Measurements from ENCODE around the gene CRYBB2. TPM values are rescaled to one million over a fixed set of nuclear protein-coding genes. Genes with fewer than 3 reads are reported as not detected.
"Not testable (repeated sequence)": the region's sequence is repeated elsewhere in the genome, so short reads cannot be mapped to it uniquely, and the experiment has no call there.

The CRYBB2 gene
- polyA plus RNA-seq, 1 donor = not detected

GRCh38 chr22:25233706-25234105 lies 14.3 kb downstream of the CRYBB2 start:
- DNase-seq (ENCODE audit: low read depth) = not testable (repeated sequence)

DNA sequence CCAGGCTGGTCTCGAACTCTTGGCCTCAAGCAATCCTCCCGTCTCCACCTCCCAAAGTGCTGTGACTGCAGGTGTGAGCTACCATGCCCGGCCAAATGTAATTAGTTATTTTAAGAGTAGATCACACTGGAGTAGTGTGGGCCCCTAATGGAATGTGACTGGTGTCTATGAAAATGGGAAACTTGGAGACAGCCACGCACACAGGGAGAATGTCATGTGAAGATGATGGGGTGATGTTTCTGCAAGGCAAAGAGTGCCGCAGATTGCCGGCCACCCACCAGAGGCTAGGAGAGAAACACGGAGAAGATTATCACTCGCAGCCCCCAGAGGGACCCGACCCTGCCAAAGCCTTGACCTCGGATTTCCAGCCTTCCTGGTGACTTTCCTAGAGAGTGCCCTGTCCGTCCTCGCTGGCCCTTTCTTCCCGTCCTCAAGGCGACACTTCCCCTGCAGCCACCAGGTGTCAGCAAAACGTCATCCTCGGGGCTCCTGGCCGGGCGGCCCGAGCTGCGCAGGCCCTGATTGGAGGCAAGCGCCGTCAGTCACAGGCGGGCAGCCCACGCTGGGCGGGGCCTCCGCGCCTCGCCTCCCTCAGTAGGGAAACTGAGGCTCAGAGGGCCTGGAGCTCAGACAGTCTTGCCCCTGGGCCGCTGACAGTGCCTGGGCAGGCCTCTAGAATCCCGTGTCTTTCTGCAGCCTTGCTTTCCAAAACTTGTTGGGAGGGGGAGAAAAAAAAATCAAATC lies 16.3 kb downstream of the CRYBB2 start:
- DNase-seq (ENCODE audit: low read depth) = peak; percentile 29

DNA sequence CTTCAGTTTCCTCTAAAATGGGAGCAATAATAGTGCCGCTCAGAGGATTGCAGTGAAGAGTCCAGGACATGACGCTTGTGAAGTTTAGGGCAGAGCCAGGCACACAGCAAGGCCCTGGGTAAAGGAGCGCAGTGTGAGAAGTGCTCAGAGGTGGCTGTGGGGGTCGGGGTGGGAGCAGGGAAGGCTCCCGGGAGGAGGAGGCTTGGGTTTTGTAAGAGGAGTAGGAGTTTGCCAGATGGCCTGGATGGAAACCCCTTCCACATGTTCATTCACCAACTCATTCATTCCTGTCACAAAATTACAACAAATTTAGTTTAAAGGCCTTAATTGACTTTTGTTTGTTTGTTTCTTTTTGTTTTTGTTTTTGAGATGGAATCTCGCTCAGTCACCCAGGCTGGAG lies 17.0 kb downstream of the CRYBB2 start:
- DNase-seq (ENCODE audit: low read depth) = no peak

- DNase-seq (ENCODE audit: low read depth) = no peak
Measured at GRCh38 chr22:25237503-25237902, 18.1 kb downstream of the CRYBB2 start.

DNA sequence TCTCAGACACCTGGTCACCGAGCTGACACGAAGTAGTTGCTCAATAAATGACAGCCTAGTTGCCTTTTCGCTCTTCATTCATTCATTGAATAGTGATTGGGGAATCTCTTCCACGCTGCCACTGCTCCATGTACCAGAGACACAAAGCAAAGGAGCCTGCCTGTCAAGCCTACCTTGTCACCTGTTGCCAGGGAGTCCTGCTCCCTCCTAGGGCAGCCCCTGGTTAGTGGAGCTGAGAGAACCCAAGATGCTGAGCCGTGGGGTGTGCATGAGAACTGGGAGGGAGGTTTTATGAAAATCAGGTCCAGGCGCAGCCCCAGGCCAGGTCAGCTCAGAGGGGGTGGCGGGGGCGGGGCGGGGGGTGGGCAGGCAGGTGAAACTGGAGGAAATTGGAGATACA lies 18.6 kb downstream of the CRYBB2 start:
- not testable (repeated sequence) for DNase-seq (ENCODE audit: low read depth)

DNA sequence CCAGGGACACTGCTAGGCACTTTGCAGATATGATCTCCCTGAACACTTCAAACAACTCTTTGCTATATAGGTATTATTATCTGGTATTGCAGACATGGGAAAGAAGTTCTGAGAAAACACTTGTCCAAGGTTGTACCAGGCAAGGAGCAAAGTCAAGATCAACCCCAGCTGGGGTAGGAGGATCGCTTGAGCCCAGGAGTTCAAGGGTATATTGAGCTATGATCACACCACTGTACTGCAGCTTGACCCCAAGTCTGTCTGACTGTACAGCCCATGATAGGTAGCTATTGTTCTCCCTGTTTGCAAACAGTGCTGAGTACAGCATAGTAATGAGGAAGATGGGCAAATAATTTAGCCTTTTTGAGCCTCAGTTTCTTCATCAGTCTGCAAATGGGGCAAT lies 35.7 kb downstream of the CRYBB2 start:
- not testable (repeated sequence) for DNase-seq (ENCODE audit: low read depth)

DNA sequence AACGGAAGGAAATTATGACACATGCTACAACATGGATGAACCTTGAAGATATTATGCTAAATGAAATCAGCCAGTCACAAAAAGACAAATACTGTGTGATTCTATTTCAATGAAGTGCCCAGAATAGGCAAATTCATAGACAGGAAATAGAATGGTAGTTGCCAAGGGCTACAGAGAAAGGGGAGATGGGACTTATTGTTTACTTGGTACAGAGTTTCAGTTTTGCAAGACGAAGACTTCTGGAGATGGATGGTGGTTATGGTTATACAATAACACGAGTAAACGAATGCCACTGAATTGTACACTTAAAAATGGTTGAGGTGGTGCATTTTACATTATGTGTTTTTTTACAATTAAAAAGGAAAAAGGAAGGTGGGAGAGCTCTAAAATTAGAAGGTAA lies 48.1 kb downstream of the CRYBB2 start:
- DNase-seq (ENCODE audit: low read depth) = not testable (repeated sequence)

GRCh38 chr22:25268902-25269301 lies 49.5 kb downstream of the CRYBB2 start:
- not testable (repeated sequence) for DNase-seq (ENCODE audit: low read depth)

DNA sequence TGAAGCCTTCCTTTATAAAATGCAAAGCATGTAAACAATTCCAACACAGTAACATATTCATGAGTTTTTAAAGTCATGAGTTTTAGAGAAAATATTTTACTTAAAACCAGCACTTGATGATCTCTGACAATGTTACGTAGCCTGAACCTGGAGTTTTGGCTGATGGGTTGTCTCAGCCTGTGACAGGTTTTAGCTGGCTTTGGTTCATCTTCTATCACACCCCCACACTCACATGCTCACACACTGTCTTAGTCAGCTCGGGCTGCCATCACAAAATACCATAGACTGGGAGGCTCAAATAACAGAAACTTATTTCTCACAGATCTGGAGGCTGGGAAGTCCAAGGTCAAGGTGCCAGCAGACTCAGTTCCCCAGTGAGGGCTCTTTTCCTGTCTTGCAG lies 50.6 kb downstream of the CRYBB2 start:
- DNase-seq (ENCODE audit: low read depth) = not testable (repeated sequence)

DNA sequence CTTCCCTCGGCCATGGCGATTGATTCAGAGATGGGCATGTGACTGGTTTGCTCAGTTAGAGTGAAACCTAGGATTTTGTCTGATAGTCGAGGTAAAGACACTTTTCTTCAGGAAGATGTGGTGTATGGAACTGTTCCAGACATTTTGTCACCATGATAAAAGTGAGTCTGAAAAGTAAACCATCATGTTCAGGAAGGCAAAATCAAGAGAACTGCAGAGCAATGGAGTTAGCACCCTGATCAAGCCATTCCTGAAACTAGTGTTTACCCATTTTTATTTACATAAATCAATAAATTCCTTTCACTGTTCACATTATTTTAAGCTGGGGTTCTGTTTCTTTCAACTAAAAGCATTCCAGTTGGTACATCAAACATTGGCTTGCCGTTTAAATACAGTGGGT lies 53.8 kb downstream of the CRYBB2 start:
- DNase-seq (ENCODE audit: low read depth) = not testable (repeated sequence)

DNA sequence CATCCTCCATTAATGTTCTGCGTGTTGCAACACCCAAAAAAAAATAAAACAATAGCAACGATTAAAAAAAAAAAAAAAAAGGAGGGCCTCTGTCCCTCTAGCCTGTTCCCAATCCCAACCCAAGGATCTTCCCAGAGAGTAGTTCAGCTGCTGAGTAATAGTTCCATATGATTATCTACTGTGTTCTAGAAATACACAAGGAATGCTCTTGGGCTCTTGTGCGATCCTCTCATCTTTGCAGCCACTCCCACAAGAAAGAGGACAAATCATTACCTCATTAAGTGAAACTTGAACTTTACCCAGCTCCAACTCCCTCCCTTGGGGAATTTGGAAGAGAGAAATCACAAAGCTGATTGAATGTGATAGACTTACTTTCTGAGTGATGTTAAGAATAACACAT lies 54.5 kb downstream of the CRYBB2 start:
- DNase-seq (ENCODE audit: low read depth) = not testable (repeated sequence)

DNA sequence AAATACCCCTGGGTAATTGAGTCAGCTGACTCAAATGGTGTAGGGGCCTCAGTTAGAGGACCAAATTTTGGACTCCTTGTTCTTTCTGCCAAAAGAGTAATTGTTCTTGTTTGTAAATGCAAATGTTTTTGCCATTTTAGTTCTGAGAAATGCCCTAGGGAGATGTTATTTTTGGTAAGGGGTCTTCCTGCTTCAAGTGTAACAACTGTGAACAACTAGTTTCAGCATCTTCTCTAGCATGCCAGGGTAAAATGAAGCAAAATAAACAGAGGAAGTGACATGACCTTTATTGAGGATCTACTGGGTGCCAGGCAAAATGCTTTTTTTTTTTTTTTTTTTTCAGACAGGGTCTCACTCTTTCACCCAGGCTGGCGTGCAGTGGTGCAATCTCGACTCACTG lies 60.7 kb downstream of the CRYBB2 start:
- DNase-seq (ENCODE audit: low read depth) = not testable (repeated sequence)

Other genes starting within 250 kb of the CRYBB2 start
- gene CRYBB3, start 19.8 kb upstream of the CRYBB2 start, polyA plus RNA-seq (ENCODE audit: insufficient read length) = 0.32 TPM

Measured in forelimb muscle (tissue), 1 donor.